WTC11 (cell line): ENCODE measurements around the gene ANO10. TPM values are rescaled to one million over a fixed set of nuclear protein-coding genes. Genes with fewer than 3 reads are reported as not detected.
"Not testable (repeated sequence)": the region's sequence is repeated elsewhere in the genome, so short reads cannot be mapped to it uniquely, and the experiment has no call there.

Experiments used
- ATAC-seq: fragments of 200-7000 bp; cut with Tn5 transposase; 2 replicates; pipeline ENCODE4 v1.10.0; 2021; ENCODE audit warnings: mild to moderate bottlenecking, moderate library complexity
- CTCF ChIA-PET: fragments of 300-600 bp; sonication (Branson Sonifier 250); formaldehyde crosslinking; loops from one replicate; lab custom pipeline; 2021; ENCODE audit warnings: antibody characterized with exemption; lab: Charles Lee
- POLR2A ChIA-PET: fragments of 350-600 bp; sonication (Branson Sonifier 250); formaldehyde crosslinking; loops from one replicate; lab custom pipeline; 2021; ENCODE audit warnings: antibody characterized with exemption; lab: Charles Lee
- DNase-seq: peaks from one replicate; pipeline ENCODE4 v3.0.0; 2021; ENCODE audit warnings: low spot score
- H3K27ac Mint-ChIP-seq: 2 replicates; pipeline ENCODE4 v1.8.0; 2021; ENCODE audit warnings: mixed read lengths
- H3K27me3 Mint-ChIP-seq: 2 replicates; pipeline ENCODE4 v1.8.0; 2021; ENCODE audit warnings: low read depth, mild to moderate bottlenecking, moderate library complexity, mixed read lengths
- H3K36me3 Mint-ChIP-seq: 2 replicates; pipeline ENCODE4 v1.8.0; 2021; ENCODE audit warnings: mixed read lengths
- H3K4me1 Mint-ChIP-seq: 2 replicates; pipeline ENCODE4 v1.8.0; 2022; ENCODE audit warnings: mixed read lengths
- H3K4me3 Mint-ChIP-seq: 2 replicates; pipeline ENCODE4 v1.8.0; 2021; ENCODE audit warnings: mild to moderate bottlenecking, moderate library complexity, mixed read lengths
- H3K9me3 Mint-ChIP-seq: 2 replicates; pipeline ENCODE4 v1.8.0; 2021; ENCODE audit warnings: mixed read lengths
- AR ChIP-seq: fragments of 250-450 bp; sonication (Bioruptor Pico); IDR thresholded peaks from 2 replicates; pipeline ENCODE4 v1.9.0; 2021; ENCODE audit warnings: mild to moderate bottlenecking
- ARID4B ChIP-seq: sonication (generic); formaldehyde crosslinking; IDR thresholded peaks from 2 replicates; pipeline ENCODE4 v1.8.0; 2023; ENCODE audit warnings: missing genetic modification reagents, mild to moderate bottlenecking, borderline replicate concordance
- CTCF ChIP-seq: fragments of 200-600 bp; IDR thresholded peaks from 2 replicates; pipeline ENCODE4 v1.8.0; 2022; ENCODE audit warnings: antibody characterized with exemption
- E2F4 ChIP-seq: sonication (generic); formaldehyde crosslinking; IDR thresholded peaks from 2 replicates; pipeline ENCODE4 v1.8.1; 2022; ENCODE audit warnings: low read depth, mild to moderate bottlenecking, moderate library complexity, missing genetic modification reagents, borderline replicate concordance
- E2F5 ChIP-seq: sonication (generic); formaldehyde crosslinking; IDR thresholded peaks from 2 replicates; pipeline ENCODE4 v1.8.1; 2022; ENCODE audit warnings: mild to moderate bottlenecking, moderate library complexity, missing genetic modification reagents
- ETV6 ChIP-seq: sonication (generic); formaldehyde crosslinking; IDR thresholded peaks from 2 replicates; pipeline ENCODE4 v1.8.1; 2022; ENCODE audit warnings: mild to moderate bottlenecking, missing genetic modification reagents
- FOXK1 ChIP-seq: sonication (generic); formaldehyde crosslinking; IDR thresholded peaks from 2 replicates; pipeline ENCODE4 v1.8.0; 2022; ENCODE audit warnings: mild to moderate bottlenecking, moderate library complexity, missing genetic modification reagents
- FOXP4 ChIP-seq: sonication (generic); formaldehyde crosslinking; IDR thresholded peaks from 2 replicates; pipeline ENCODE4 v1.8.0; 2022; ENCODE audit warnings: mild to moderate bottlenecking, missing genetic modification reagents
- GTF2I ChIP-seq: fragments of 250-450 bp; sonication (Bioruptor Pico); conservative IDR thresholded peaks from 2 replicates; pipeline ENCODE4 v1.4.0; 2021; ENCODE audit warnings: mild to moderate bottlenecking
- PRDM15 ChIP-seq: sonication (generic); formaldehyde crosslinking; IDR thresholded peaks from 2 replicates; pipeline ENCODE4 v1.8.0; 2022; ENCODE audit warnings: missing genetic modification reagents
- SMAD3 ChIP-seq: sonication (generic); formaldehyde crosslinking; IDR thresholded peaks from 2 replicates; pipeline ENCODE4 v1.8.0; 2022; ENCODE audit warnings: missing genetic modification reagents, mild to moderate bottlenecking, borderline replicate concordance
- ZNF219 ChIP-seq: sonication (generic); formaldehyde crosslinking; IDR thresholded peaks from 2 replicates; pipeline ENCODE4 v1.8.0; 2023; ENCODE audit warnings: missing genetic modification reagents, mild to moderate bottlenecking, borderline replicate concordance
- ZNF416 ChIP-seq: fragments of 250-450 bp; sonication (Bioruptor Pico); IDR thresholded peaks from 2 replicates; pipeline ENCODE4 v1.9.0; 2021; ENCODE audit warnings: mild to moderate bottlenecking, inconsistent platforms
- total RNA-seq: library from RNA; stranded (reverse); gene quantifications from 3 replicates; pipeline ENCODE4 v1.2.3, GENCODE V29; 2021

The ANO10 gene
- total RNA-seq, 1 experiment from 2014 or later, result 35.1 TPM

- no peak for TF ChIP-seq ARID4B (CRISPR knock-in tag)
- no peak for TF ChIP-seq E2F5 (CRISPR knock-in tag)
- no peak for TF ChIP-seq SMAD3
- TF ChIP-seq ETV6, result no peak
These were observed 72.1 kb downstream of the ANO10 start (continued) for GRCh38 chr3:43549626-43550290.

- H3K27ac Mint-ChIP-seq, H3K27me3 Mint-ChIP-seq, POLR2A ChIA-PET, H3K36me3 Mint-ChIP-seq, H3K9me3 Mint-ChIP-seq, DNase-seq, H3K4me3 Mint-ChIP-seq: not testable (repeated sequence)
- TF ChIP-seq CTCF, result peak; percentile 29; the same call in 1 of the 2 replicates
- peak; percentile 48; the same call in 1 of the 2 replicates for ATAC-seq
- peaks cover 15% of the 10 kb centered on the region for H3K4me1 Mint-ChIP-seq
- CTCF ChIA-PET, result interaction anchor here (0.5 to 1.2 kb wide), 7 partner anchors 11 to 420 kb away, joined by 3 to 6 read pairs (median 3); no protein-coding TSS in a partner anchor
These were observed 77.5 kb downstream of the ANO10 start for GRCh38 chr3:43544277-43544676.

- Mint-ChIP-seq H3K27ac (peak overlapping the region; percentile 3; the same call in 1 of the 2 replicates), H3K9me3 (no peaks in the 10 kb centered on the region), H3K4me3 (no peak overlapping the region), H3K4me1 (peaks cover 33% of the 10 kb centered on the region), H3K27me3 (no peaks in the 10 kb centered on the region), H3K36me3 (no peaks in the 10 kb centered on the region)
- ChIA-PET POLR2A (no interaction called here), CTCF (interaction anchor here (0.6 to 1.3 kb wide), 2 partner anchors 76 to 313 kb away, joined by 3 read pairs; no protein-coding TSS in a partner anchor)
- no peak for DNase-seq
- ATAC-seq, result no peak
- no peak for TF ChIP-seq FOXP4 (CRISPR knock-in tag)
- no peak for TF ChIP-seq AR (CRISPR knock-in tag)
- no peak for TF ChIP-seq ZNF416
- TF ChIP-seq E2F4, result no peak
- TF ChIP-seq FOXK1 (CRISPR knock-in tag), result no peak
- no peak for TF ChIP-seq GTF2I (CRISPR knock-in tag)
- TF ChIP-seq ZNF219 (CRISPR knock-in tag), result no peak
- no peak for TF ChIP-seq PRDM15
These were observed 79.3 kb downstream of the ANO10 start for GRCh38 chr3:43542328-43543043.
